GM20000 (cell line): ENCODE results near the gene ZNF385D.

Experiments used
- DNase-seq: peaks from one replicate; pipeline ENCODE4 v3.0.0; 2012; ENCODE audit warnings: low spot score
- CTCF ChIP-seq: IDR thresholded peaks from 2 replicates; pipeline ENCODE4 v1.5.1; 2012; ENCODE audit warnings: mild to moderate bottlenecking, control low read depth; ENCODE audit errors: extremely low read depth, missing control alignments

Gene ZNF385D

DNA sequence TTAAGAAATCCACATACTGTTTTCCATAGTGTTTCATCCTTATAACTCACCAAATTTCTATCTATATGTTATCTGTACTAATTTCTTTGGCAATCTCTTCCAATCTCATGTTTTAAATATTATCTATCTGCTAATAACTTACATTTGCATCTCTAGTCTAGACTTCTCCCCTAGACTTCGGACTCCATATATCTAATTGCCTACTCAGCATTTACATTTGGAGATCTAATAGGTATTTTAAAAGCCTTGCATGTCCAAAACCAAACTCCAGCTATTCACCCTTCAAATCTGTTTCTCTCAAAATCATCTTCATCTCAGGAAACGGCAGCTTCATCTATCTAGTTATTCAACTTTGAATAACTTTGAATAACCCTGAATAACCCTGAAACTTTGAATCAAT is 35.3 kb downstream of the ZNF385D start:
- no peak for DNase-seq
- no peak for TF ChIP-seq CTCF

DNA sequence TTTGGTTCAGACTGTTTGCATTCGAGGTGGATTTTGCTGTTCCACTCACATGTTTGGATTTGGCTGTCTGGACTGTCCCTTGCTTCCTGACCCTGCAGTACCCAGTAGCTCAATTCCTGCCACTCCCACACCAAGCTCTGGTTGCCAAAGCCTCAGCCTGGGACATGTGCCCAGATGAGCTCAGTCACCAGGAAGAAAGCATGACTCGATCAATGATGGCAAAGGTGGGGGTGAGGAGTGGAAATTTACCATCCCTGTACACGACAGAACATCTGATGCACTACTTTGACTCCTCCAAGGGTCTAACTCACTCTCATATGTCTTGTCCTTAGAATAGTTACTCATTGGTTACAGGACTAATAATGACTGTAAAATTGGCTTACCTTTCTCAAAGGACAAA is 45.2 kb downstream of the ZNF385D start:
- TF ChIP-seq CTCF, result no peak
- no peak for DNase-seq

- DNase-seq, result no peak
- no peak for TF ChIP-seq CTCF
These were observed 46.2 kb downstream of the ZNF385D start for GRCh38 chr3:21704796-21705195.

GRCh38 chr3:21703291-21703690 is 47.7 kb downstream of the ZNF385D start:
- DNase-seq, result no peak
- no peak for TF ChIP-seq CTCF

DNA sequence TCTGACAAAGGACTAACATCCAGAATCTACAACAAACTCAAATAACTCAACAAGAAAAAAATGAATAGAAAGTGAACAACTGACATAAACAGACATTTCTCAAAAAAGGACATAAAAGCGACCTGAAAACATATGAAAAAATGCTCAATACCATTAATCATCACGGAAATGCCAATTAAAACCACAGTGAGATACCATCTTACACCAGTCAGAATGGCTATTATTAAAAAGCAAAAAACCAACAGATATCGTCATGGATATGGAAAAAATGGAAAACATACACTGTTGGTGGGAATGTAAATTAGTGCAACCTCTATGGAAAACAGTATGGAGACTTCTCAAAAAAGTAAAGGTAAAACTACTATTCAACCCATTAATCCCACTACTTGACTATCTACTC is 53.3 kb downstream of the ZNF385D start:
- TF ChIP-seq CTCF, result no peak
- DNase-seq, result no peak

DNA sequence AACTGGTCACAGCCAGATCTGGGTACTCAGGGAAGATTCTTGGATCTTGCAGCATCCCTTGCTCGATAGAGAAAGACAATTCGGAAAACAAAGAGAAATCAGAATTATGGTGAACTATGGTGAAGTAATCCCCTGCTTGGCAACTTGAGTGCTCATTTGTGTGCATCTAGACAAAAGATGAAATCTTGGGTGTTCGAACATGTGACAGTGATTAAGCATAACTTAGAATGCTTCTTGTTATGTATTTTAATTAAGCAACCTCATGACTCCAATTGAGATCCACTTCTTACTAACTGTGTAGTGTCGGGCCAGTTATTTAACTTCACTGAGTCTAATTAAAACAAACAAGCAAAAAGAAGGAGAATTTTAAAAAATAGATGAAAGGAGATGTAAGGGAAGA is 56.5 kb downstream of the ZNF385D start:
- TF ChIP-seq CTCF, result no peak
- no peak for DNase-seq

DNA sequence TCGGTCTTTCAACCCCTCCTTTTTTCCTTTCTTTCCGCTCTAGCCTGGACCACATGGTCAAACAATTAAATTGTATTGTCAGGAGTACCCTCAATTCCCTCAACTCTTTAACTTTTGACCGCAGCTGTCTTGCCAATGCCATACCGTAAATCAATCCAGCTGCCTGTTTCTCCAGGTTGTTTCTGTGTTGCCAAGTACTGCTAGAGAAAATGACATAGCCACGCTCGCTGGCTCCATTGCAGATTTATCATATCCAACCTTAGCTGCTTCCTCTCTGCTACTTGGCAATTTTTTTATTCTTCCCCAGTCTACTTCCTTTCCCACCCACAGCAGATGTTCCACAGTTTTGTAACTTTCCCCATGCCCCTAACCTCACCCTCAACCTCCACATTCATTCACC is 60.0 kb downstream of the ZNF385D start:
- no peak for DNase-seq
- TF ChIP-seq CTCF, result no peak
